A549 treated with ZK216348 at 1 μM for 4 hours (cell line): Measurements from ENCODE around the gene PPP2R5A. TPM values are rescaled to one million over a fixed set of nuclear protein-coding genes. Genes with fewer than 3 reads are reported as not detected.

Experiments used
- total RNA-seq: library from RNA; stranded (reverse); fragments of 200-300 nt; extraction: Qiagen RNA extraction; gene quantifications from 5 replicates; pipeline ENCODE4 v1.2.3, GENCODE V29; 2022; ENCODE audit warnings: low read depth

The PPP2R5A gene
- total RNA-seq: 15.9 to 28.0 TPM (median 23.6 TPM) in 5 replicates

GRCh38 chr1:212284744-212285684 is at the start of gene PPP2R5A:
TSS of gene PPP2R5A (plus strand) at chr1:212285410. CDS start at chr1:212286111, 701 bp downstream.

Other genes starting within 250 kb of the PPP2R5A start
- gene INTS7, start 249.9 kb upstream of the PPP2R5A start, total RNA-seq: 17.3 to 23.7 TPM (median 19.5 TPM) in 5 replicates
- 20.3 to 23.8 TPM (median 21.7 TPM) in 5 replicates for gene DTL, start 249.7 kb upstream of the PPP2R5A start, total RNA-seq
- gene PACC1, start 129.5 kb downstream of the PPP2R5A start, total RNA-seq: 15.8 to 21.8 TPM (median 18.1 TPM) in 5 replicates
- 89.8 to 145 TPM (median 137 TPM) in 5 replicates for gene NENF, start 147.5 kb downstream of the PPP2R5A start, total RNA-seq